ENCODE data around the gene RASGRF1. TPM values are rescaled to one million over a fixed set of nuclear protein-coding genes. Genes with fewer than 3 reads are reported as not detected.

Gene RASGRF1
- total RNA-seq, 1 donor from 2014 or later: not detected

- Mint-ChIP-seq H3K27me3 (ENCODE audit: unreplicated experiment) (peaks cover 7% of the 10 kb centered on the region), H3K27ac (ENCODE audit: unreplicated experiment) (no peak overlapping the region), H3K36me3 (ENCODE audit: low read depth, unreplicated experiment) (no peaks in the 10 kb centered on the region), H3K4me1 (ENCODE audit: unreplicated experiment) (peaks cover 7% of the 10 kb centered on the region), H3K4me3 (ENCODE audit: unreplicated experiment) (no peak overlapping the region), H3K9me3 (ENCODE audit: unreplicated experiment) (no peaks in the 10 kb centered on the region)
- no peak for TF ChIP-seq CTCF (IDR thresholded peaks at IDR 0.05; ENCODE audit: unreplicated experiment)
- DNase-seq (ENCODE audit: low spot score): no peak
These were observed 96.5 kb downstream of the RASGRF1 start for GRCh38 chr15:78993931-78994530.

GRCh38 chr15:78993257-78993930, 97.2 kb downstream of the RASGRF1 start:
- H3K36me3 Mint-ChIP-seq (ENCODE audit: low read depth, unreplicated experiment): no peaks in the 10 kb centered on the region
- no peak for DNase-seq (ENCODE audit: low spot score)
- no peak overlapping the region for H3K27ac Mint-ChIP-seq (ENCODE audit: unreplicated experiment)
- TF ChIP-seq CTCF (IDR thresholded peaks at IDR 0.05; ENCODE audit: unreplicated experiment): no peak
- H3K4me1 Mint-ChIP-seq (ENCODE audit: unreplicated experiment): peaks cover 7% of the 10 kb centered on the region
- H3K27me3 Mint-ChIP-seq (ENCODE audit: unreplicated experiment): peaks cover 3% of the 10 kb centered on the region
- H3K4me3 Mint-ChIP-seq (ENCODE audit: unreplicated experiment): no peak overlapping the region
- H3K9me3 Mint-ChIP-seq (ENCODE audit: unreplicated experiment): no peaks in the 10 kb centered on the region

GRCh38 chr15:78992416-78993256, 97.9 kb downstream of the RASGRF1 start:
- Mint-ChIP-seq H3K27me3 (ENCODE audit: unreplicated experiment) (peaks cover 4% of the 10 kb centered on the region), H3K9me3 (ENCODE audit: unreplicated experiment) (no peaks in the 10 kb centered on the region), H3K4me1 (ENCODE audit: unreplicated experiment) (peaks cover 7% of the 10 kb centered on the region), H3K36me3 (ENCODE audit: low read depth, unreplicated experiment) (no peaks in the 10 kb centered on the region), H3K4me3 (ENCODE audit: unreplicated experiment) (no peak overlapping the region), H3K27ac (ENCODE audit: unreplicated experiment) (no peak overlapping the region)
- no peak for TF ChIP-seq CTCF (IDR thresholded peaks at IDR 0.05; ENCODE audit: unreplicated experiment)
- DNase-seq (ENCODE audit: low spot score): no peak

GRCh38 chr15:78991879-78992278, 98.7 kb downstream of the RASGRF1 start:
- peaks cover 7% of the 10 kb centered on the region for H3K4me1 Mint-ChIP-seq (ENCODE audit: unreplicated experiment)
- H3K9me3 Mint-ChIP-seq (ENCODE audit: unreplicated experiment): no peaks in the 10 kb centered on the region
- peaks cover 7% of the 10 kb centered on the region for H3K27me3 Mint-ChIP-seq (ENCODE audit: unreplicated experiment)
- no peak overlapping the region for H3K4me3 Mint-ChIP-seq (ENCODE audit: unreplicated experiment)
- no peak for DNase-seq (ENCODE audit: low spot score)
- TF ChIP-seq CTCF (IDR thresholded peaks at IDR 0.05; ENCODE audit: unreplicated experiment): no peak
- no peak overlapping the region for H3K27ac Mint-ChIP-seq (ENCODE audit: unreplicated experiment)
- no peaks in the 10 kb centered on the region for H3K36me3 Mint-ChIP-seq (ENCODE audit: low read depth, unreplicated experiment)
